IMR-90 (cell line): ENCODE data around the gene PRPF40B. TPM values are rescaled to one million over a fixed set of nuclear protein-coding genes. Genes with fewer than 3 reads are reported as not detected.

ENCODE experiments used
- ATAC-seq: fragments of 200-7000 bp; cut with Tn5 transposase; 2 replicates; pipeline ENCODE4 v1.9.1; 2020; ENCODE audit warnings: low read depth, mild to moderate bottlenecking, moderate library complexity
- BruUV-seq: library from RNA; stranded (reverse); fragments of 400-500 nt; replicated peaks from 2 replicates; lab custom pipeline; 2021; lab: Mats Ljungman, UMichigan
- CTCF ChIA-PET: fragments of 300-600 bp; formaldehyde crosslinking; extraction: SDS; loops from one replicate; lab custom pipeline; 2021; ENCODE audit warnings: antibody characterized with exemption; lab: Yijun Ruan, JAX
- POLR2A ChIA-PET: fragments of 300-600 bp; sonication (Branson Sonifier 250); formaldehyde crosslinking; loops from one replicate; lab custom pipeline; 2022; ENCODE audit warnings: antibody characterized with exemption; ENCODE audit not compliant: unreplicated experiment; lab: Charles Lee
- DNase-seq: peaks from one replicate; pipeline ENCODE4 v3.0.0; 2013
- H2AFZ ChIP-seq: replicated peaks from 2 replicates; pipeline ENCODE3; 2013; ENCODE audit warnings: low read length, mild to moderate bottlenecking; ENCODE audit not compliant: poor library complexity
- H2AK5ac ChIP-seq: 2 replicates; pipeline ENCODE4 v1.6.1; 2013; ENCODE audit warnings: low read depth, low read length, inconsistent platforms
- H2AK9ac ChIP-seq: replicated peaks from 2 replicates; pipeline ENCODE3; 2013; ENCODE audit warnings: mild to moderate bottlenecking, low read depth, low read length, moderate library complexity; ENCODE audit not compliant: poor library complexity
- H2BK120ac ChIP-seq: 2 replicates; pipeline ENCODE4 v1.6.1; 2013; ENCODE audit warnings: low read depth, low read length, inconsistent platforms
- H2BK15ac ChIP-seq: 3 replicates; pipeline ENCODE4 v1.6.1; 2013; ENCODE audit warnings: low read depth, low read length, inconsistent platforms
- H2BK20ac ChIP-seq: 2 replicates; pipeline ENCODE4 v1.6.1; 2013; ENCODE audit warnings: low read depth, mild to moderate bottlenecking, inconsistent platforms, low read length, moderate library complexity
- H2BK5ac ChIP-seq: 2 replicates; pipeline ENCODE4 v1.6.1; 2013; ENCODE audit warnings: mild to moderate bottlenecking, low read depth, low read length, inconsistent platforms; ENCODE audit not compliant: poor library complexity, severe bottlenecking
- H3K14ac ChIP-seq: replicated peaks from 2 replicates; pipeline ENCODE4 v1.6.1; 2013; ENCODE audit warnings: low read depth, low read length, inconsistent platforms
- H3K18ac ChIP-seq: 2 replicates; pipeline ENCODE4 v1.6.1; 2013; ENCODE audit warnings: low read depth, low read length, control low read depth
- H3K23ac ChIP-seq: 2 replicates; pipeline ENCODE4 v1.6.1; 2013; ENCODE audit warnings: low read depth, low read length, inconsistent platforms
- H3K27ac ChIP-seq: 2 replicates; pipeline ENCODE4 v1.5.1; 2013; ENCODE audit warnings: mild to moderate bottlenecking, control low read depth, low read length; ENCODE audit not compliant: insufficient read depth
- H3K27me3 ChIP-seq: 2 replicates; pipeline ENCODE4 v1.6.1; 2013; ENCODE audit warnings: low read length; ENCODE audit not compliant: control insufficient read depth, insufficient read depth
- H3K36me3 ChIP-seq: 2 replicates; pipeline ENCODE4 v1.6.1; 2013; ENCODE audit warnings: low read length, mixed read lengths; ENCODE audit not compliant: control insufficient read depth, insufficient read depth
- H3K4ac ChIP-seq: 2 replicates; pipeline ENCODE4 v1.6.1; 2013; ENCODE audit warnings: low read depth, low read length, inconsistent platforms
- H3K4me1 ChIP-seq: 2 replicates; pipeline ENCODE4 v1.6.1; 2013; ENCODE audit warnings: low read length, mixed read lengths; ENCODE audit not compliant: control insufficient read depth, insufficient read depth
- H3K4me2 ChIP-seq: 2 replicates; pipeline ENCODE4 v1.6.1; 2013; ENCODE audit warnings: low read depth, mild to moderate bottlenecking, control low read depth, low read length, moderate library complexity
- H3K4me3 ChIP-seq: 2 replicates; pipeline ENCODE4 v1.5.1; 2013; ENCODE audit warnings: low read depth, mild to moderate bottlenecking, control low read depth, low read length, moderate library complexity; ENCODE audit not compliant: insufficient read depth
- H3K56ac ChIP-seq: 2 replicates; pipeline ENCODE4 v1.6.1; 2013; ENCODE audit warnings: low read length, inconsistent platforms; ENCODE audit not compliant: insufficient read depth; ENCODE audit errors: extremely low read depth
- H3K79me1 ChIP-seq, 2 experiments: 2 replicates each; pipeline ENCODE4 v1.6.1; 2013; ENCODE audit warnings: low read length in 2 of 2, inconsistent platforms in 1 of 2, low read depth in 1 of 2
- H3K9ac ChIP-seq: 2 replicates; pipeline ENCODE4 v1.6.1; 2013; ENCODE audit warnings: low read depth, low read length, control low read depth
- H3K9me1 ChIP-seq: 2 replicates; pipeline ENCODE4 v1.6.1; 2013; ENCODE audit warnings: low read length, inconsistent platforms; ENCODE audit not compliant: insufficient read depth
- H3K9me3 ChIP-seq: 2 replicates; pipeline ENCODE4 v1.6.1; 2013; ENCODE audit warnings: low read length; ENCODE audit not compliant: control insufficient read depth, insufficient read depth
- H4K20me1 ChIP-seq: 2 replicates; pipeline ENCODE4 v1.6.1; 2013; ENCODE audit warnings: low read length, inconsistent platforms; ENCODE audit not compliant: insufficient read depth
- H4K5ac ChIP-seq: 2 replicates; pipeline ENCODE4 v1.6.1; 2013; ENCODE audit warnings: mild to moderate bottlenecking, low read depth, low read length, control low read depth
- H4K8ac ChIP-seq, 2 experiments: 2 replicates each; pipeline ENCODE4 v1.6.1; 2013; ENCODE audit warnings: low read depth in 2 of 2, low read length in 2 of 2, control low read depth in 1 of 2, inconsistent platforms in 1 of 2
- H4K91ac ChIP-seq: 2 replicates; pipeline ENCODE4 v1.6.1; 2013; ENCODE audit warnings: low read depth, low read length, inconsistent platforms; ENCODE audit not compliant: insufficient read depth
- BHLHE40 ChIP-seq: fragments of 150-350 bp; IDR thresholded peaks from 2 replicates; pipeline ENCODE4 v1.6.1; 2016; ENCODE audit warnings: mild to moderate bottlenecking, low read depth, low read length
- CEBPB ChIP-seq: IDR thresholded peaks from 2 replicates; pipeline ENCODE4 v1.6.1; 2012; ENCODE audit warnings: low read depth, low read length, improper control_type of control experiment
- CHD1 ChIP-seq: IDR thresholded peaks from 2 replicates; pipeline ENCODE4 v1.6.1; 2012; ENCODE audit warnings: low read depth, low read length, improper control_type of control experiment
- CTCF ChIP-seq: conservative IDR thresholded peaks from 2 replicates; pipeline ENCODE4 v1.5.1; 2012; ENCODE audit warnings: mild to moderate bottlenecking, low read depth, low read length, improper control_type of control experiment
- FOS ChIP-seq: fragments of 150-350 bp; IDR thresholded peaks from 2 replicates; pipeline ENCODE4 v1.6.1; 2016; ENCODE audit warnings: low read depth, low read length
- MAFK ChIP-seq: IDR thresholded peaks from 2 replicates; pipeline ENCODE4 v1.6.1; 2012; ENCODE audit warnings: low read depth, low read length, improper control_type of control experiment
- MAZ ChIP-seq: IDR thresholded peaks from 2 replicates; pipeline ENCODE4 v1.6.1; 2012; ENCODE audit warnings: low read depth, mild to moderate bottlenecking, low read length, improper control_type of control experiment, moderate library complexity, borderline replicate concordance
- POLR2A ChIP-seq: IDR thresholded peaks from 2 replicates; pipeline ENCODE4 v1.6.1; 2012; ENCODE audit warnings: mild to moderate bottlenecking, low read depth, low read length
- RCOR1 ChIP-seq: IDR thresholded peaks from 2 replicates; pipeline ENCODE4 v1.6.1; 2012; ENCODE audit warnings: mild to moderate bottlenecking, low read length, improper control_type of control experiment; ENCODE audit not compliant: insufficient replicate concordance
- RFX5 ChIP-seq: IDR thresholded peaks from 2 replicates; pipeline ENCODE4 v1.8.0; 2012; ENCODE audit warnings: low read depth, mild to moderate bottlenecking, low read length, moderate library complexity
- WGBS, 2 experiments: methylation state at CpG; one replicate each; pipeline versions ENCODE4 v1.1.5 to v1.1.7; 2013; ENCODE audit warnings: missing lambda C conversion rate in 2 of 2; ENCODE audit not compliant: insufficient read length in 1 of 2; ENCODE audit errors: extremely low coverage in 2 of 2; 5-methylcytosine and 5-hydroxymethylcytosine counted together
- dilution Hi-C: fragments of 300-500 bp; cut with HindIII; formaldehyde crosslinking; loops from one replicate; pipeline ENCODE4 v1.14.3; 2018; ENCODE audit warnings: low sequenced_read_pairs; ENCODE audit not compliant: unreplicated experiment
- in situ Hi-C: fragments of 300-500 bp; cut with MboI; formaldehyde crosslinking; loops from 3 replicates; pipeline ENCODE4 v1.14.3; 2019; ENCODE audit warnings: low sequenced_read_pairs, inconsistent platforms, mixed read lengths
- intact Hi-C: fragments of 100-400 bp; cut with micrococcal nuclease; formaldehyde crosslinking; loops from 2 replicates; pipeline ENCODE4 v1.10.0; 2022
- polyA plus RNA-seq, 3 experiments: library from polyadenylated mRNA; depleted of rRNA; stranded (reverse); fragments of >200 nt; gene quantifications; 2 replicates each; pipeline ENCODE4 v1.2.3, GENCODE V29; 2012; ENCODE audit warnings: low replicate concordance in 1 of 3
- total RNA-seq: library from RNA; depleted of rRNA; stranded (reverse); fragments of >200 nt; gene quantifications from 2 replicates; pipeline ENCODE4 v1.2.3, GENCODE V29; 2012
- TF ChIP-seq, protein P1 (sequence below): fragments of 150-350 bp; IDR thresholded peaks from 2 replicates; pipeline ENCODE4 v1.6.1; 2017; ENCODE audit warnings: mild to moderate bottlenecking, antibody characterized with exemption, low read length, low read depth

PRPF40B gene
- total and polyA plus RNA-seq, 2 of the 4 experiments (the other 2 are of a cell fraction): 5.0 to 11.8 TPM

- TF ChIP-seq, protein P1, sequence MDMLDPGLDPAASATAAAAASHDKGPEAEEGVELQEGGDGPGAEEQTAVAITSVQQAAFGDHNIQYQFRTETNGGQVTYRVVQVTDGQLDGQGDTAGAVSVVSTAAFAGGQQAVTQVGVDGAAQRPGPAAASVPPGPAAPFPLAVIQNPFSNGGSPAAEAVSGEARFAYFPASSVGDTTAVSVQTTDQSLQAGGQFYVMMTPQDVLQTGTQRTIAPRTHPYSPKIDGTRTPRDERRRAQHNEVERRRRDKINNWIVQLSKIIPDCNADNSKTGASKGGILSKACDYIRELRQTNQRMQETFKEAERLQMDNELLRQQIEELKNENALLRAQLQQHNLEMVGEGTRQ: no peak
These were observed 40.5 kb upstream of the PRPF40B start (continued) for GRCh38 chr12:49582850-49583249.

DNA sequence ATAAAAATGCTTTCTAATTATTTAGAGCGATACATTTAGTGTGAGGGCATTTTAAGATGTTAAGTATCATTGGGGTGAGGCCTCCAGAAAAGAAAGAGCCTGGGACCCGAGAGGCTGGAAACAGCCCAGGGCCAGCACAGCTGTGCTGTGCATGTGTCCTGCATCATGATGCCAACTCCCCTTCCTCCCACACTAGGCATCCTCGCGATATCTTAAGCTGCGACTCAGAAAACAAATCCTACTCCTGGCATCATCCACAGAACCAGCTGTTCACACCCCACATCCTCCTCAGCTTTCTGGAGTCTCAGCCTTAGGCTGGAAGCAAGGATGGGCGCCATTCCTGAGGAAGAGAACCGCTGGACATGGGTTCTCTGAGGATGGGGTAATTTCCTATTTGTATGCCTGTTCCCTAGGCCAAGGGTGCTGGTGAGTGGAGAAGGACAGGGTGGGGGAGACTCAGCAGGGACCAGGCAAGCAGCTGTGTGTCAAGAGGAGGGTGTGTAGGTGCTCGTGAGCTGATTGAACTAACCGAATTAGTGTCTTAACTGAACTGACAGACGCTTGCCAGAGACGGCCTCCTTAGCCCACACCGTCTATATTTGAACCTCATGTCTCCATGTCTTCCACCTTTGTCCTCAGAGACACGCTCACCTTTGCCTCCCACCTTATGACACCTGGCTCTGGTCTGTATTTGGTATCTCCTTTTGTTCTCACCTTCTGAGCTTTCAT, 39.8 kb upstream of the PRPF40B start:
- H2BK15ac ChIP-seq: no peak overlapping the region
- H3K9me1 ChIP-seq: peaks cover under 1% of the 10 kb centered on the region; the same call in 1 of the 2 replicates
- no peaks in the 10 kb centered on the region for H3K27me3 ChIP-seq
- H3K27ac ChIP-seq: no peak overlapping the region
- POLR2A ChIA-PET: no interaction called here
- H3K9ac ChIP-seq: no peak overlapping the region
- no peak overlapping the region for H3K4me2 ChIP-seq
- H2BK20ac ChIP-seq: no peak overlapping the region
- H2BK5ac ChIP-seq: no peak overlapping the region
- H3K79me1 ChIP-seq: peaks cover 0 to 19% of the 10 kb centered on the region in 2 experiments; a peak in 3 of 4 replicates
- H3K4me3 ChIP-seq: no peak overlapping the region
- no peak overlapping the region for H2BK120ac ChIP-seq
- in situ Hi-C loops (no loop called here), dilution Hi-C loops (no loop called here), intact Hi-C loops (loop anchor here (5.0 kb wide), 1 partner anchor 71 kb away; no protein-coding TSS in a partner anchor)
- no TSS peak for BruUV-seq
- 0 out of 2 replicates have a peak overlapping the region, but pooled peaks have one; percentile 8 for H3K14ac ChIP-seq
- DNase-seq (peak; percentile 44), ATAC-seq (no peak)
- no peak overlapping the region for H3K4ac ChIP-seq
- WGBS, 2 experiments: 70% methylated on average over 2 of the region's 13 CpGs; no CpG with 5 or more reads in 1 of the 2 experiments
- H3K36me3 ChIP-seq: peaks cover 4% of the 10 kb centered on the region
- peaks cover 2% of the 10 kb centered on the region; the same call in 1 of the 2 replicates for H3K4me1 ChIP-seq
- no peak overlapping the region for H3K23ac ChIP-seq
- no peak overlapping the region for H4K91ac ChIP-seq
- peaks cover 9% of the 10 kb centered on the region for H4K20me1 ChIP-seq
- no peak overlapping the region for H4K8ac ChIP-seq
- no peaks in the 10 kb centered on the region for H3K9me3 ChIP-seq
- no peak overlapping the region for H4K5ac ChIP-seq
- no peak overlapping the region for H3K56ac ChIP-seq
- no peak overlapping the region for H2AFZ ChIP-seq
- H3K18ac ChIP-seq: no peak overlapping the region
- CTCF ChIA-PET: interaction anchor here (1.0 to 5.4 kb wide), 3 partner anchors 11 to 252 kb away, joined by 3 to 36 read pairs (median 8); no protein-coding TSS in a partner anchor
- peak overlapping the region; percentile 65 for H2AK9ac ChIP-seq
- no peak overlapping the region for H2AK5ac ChIP-seq
- TF ChIP-seq MAFK (no peak), RFX5 (no peak), CTCF (no peak), FOS (no peak), CHD1 (no peak), BHLHE40 (no peak), POLR2A (no peak), MAZ (no peak), CEBPB (no peak), RCOR1 (no peak)
- TF ChIP-seq, protein P1: no peak
